ENCODE results near the gene CHRNB2. TPM values are rescaled to one million over a fixed set of nuclear protein-coding genes. Genes with fewer than 3 reads are reported as not detected.

The CHRNB2 gene
- total and polyA plus RNA-seq, 2 of the 8 experiments (the other 6 are each of a cell fraction or from before 2014, with no cell fraction given): 3.1 to 4.1 TPM

GRCh38 chr1:154624746-154625643 lies 57.4 kb downstream of the CHRNB2 start (continued):
- TF ChIP-seq RFX5 (IDR thresholded peaks at IDR 0.05; ENCODE audit: borderline replicate concordance, low read depth, low read length) (no peak), BACH1 (IDR thresholded peaks at IDR 0.05; ENCODE audit: low read length) (no peak), CBX8 (IDR thresholded peaks at IDR 0.05; ENCODE audit: borderline replicate concordance, low read depth, low read length) (no peak), KDM5A (IDR thresholded peaks at IDR 0.05; ENCODE audit: low read length) (no peak), ASH2L (IDR thresholded peaks at IDR 0.05; ENCODE audit: low read length) (no peak), TBP (IDR thresholded peaks at IDR 0.05; ENCODE audit: low read depth, low read length) (no peak), YY1 (IDR thresholded peaks at IDR 0.05; ENCODE audit: low read depth, low read length) (no peak), CREB1 (IDR thresholded peaks at IDR 0.05) (no peak), SP2 (IDR thresholded peaks at IDR 0.05; ENCODE audit: low read length) (no peak)

All from H1 (cell line).